Liver (tissue), 9 donors: ENCODE results near the gene EFCAB12. TPM values are rescaled to one million over a fixed set of nuclear protein-coding genes. Genes with fewer than 3 reads are reported as not detected.
"Not testable (repeated sequence)": the region's sequence is repeated elsewhere in the genome, so short reads cannot be mapped to it uniquely, and the experiment has no call there.

Experiments
- DNase-seq: peaks from one replicate; pipeline ENCODE4 v3.0.0-alpha.2; 2017; ENCODE audit warnings: low spot score
- H3K27ac ChIP-seq, 2 donors: one replicate each; pipeline ENCODE4 v1.7.0; 2013; ENCODE audit warnings: inconsistent platforms in 2 of 2, low read length in 2 of 2, control low read depth in 1 of 2, low read depth in 1 of 2, mild to moderate bottlenecking in 1 of 2
- H3K27me3 ChIP-seq, 4 donors: one replicate each; pipeline versions ENCODE4 v1.6.1 to v1.7.0; 2013; ENCODE audit warnings: low read length in 3 of 4, inconsistent platforms in 1 of 4, mild to moderate bottlenecking in 1 of 4, moderate library complexity in 1 of 4; ENCODE audit not compliant: control insufficient read depth in 4 of 4, insufficient read depth in 4 of 4
- H3K36me3 ChIP-seq, 4 donors: one replicate each; pipeline versions ENCODE4 v1.6.1 to v1.7.0; 2013; ENCODE audit warnings: low read length in 3 of 4, mild to moderate bottlenecking in 3 of 4, low read depth in 1 of 4, moderate library complexity in 1 of 4; ENCODE audit not compliant: control insufficient read depth in 4 of 4, insufficient read depth in 3 of 4
- H3K4me1 ChIP-seq, 4 donors: one replicate each; pipeline versions ENCODE4 v1.6.1 to v1.7.0; 2013; ENCODE audit warnings: low read length in 3 of 4, mild to moderate bottlenecking in 3 of 4, moderate library complexity in 1 of 4; ENCODE audit not compliant: control insufficient read depth in 4 of 4, insufficient read depth in 4 of 4
- H3K4me3 ChIP-seq, 3 donors: one replicate each; pipeline versions ENCODE4 v1.6.1 to v1.7.0; 2013; ENCODE audit warnings: low read length in 3 of 3, control low read depth in 1 of 3, low read depth in 1 of 3, mild to moderate bottlenecking in 1 of 3
- H3K9ac ChIP-seq, 2 donors: one replicate each; pipeline ENCODE4 v1.7.0; 2013; ENCODE audit warnings: low read length in 2 of 2, mild to moderate bottlenecking in 2 of 2, moderate library complexity in 2 of 2, control low read depth in 1 of 2, low read depth in 1 of 2
- H3K9me3 ChIP-seq, 4 donors: one replicate each; pipeline versions ENCODE4 v1.6.1 to v1.7.0; 2013; ENCODE audit warnings: low read length in 3 of 4; ENCODE audit not compliant: control insufficient read depth in 4 of 4
- EGR1 ChIP-seq, 2 donors: IDR thresholded peaks; 2 replicates each; pipeline ENCODE4 v1.6.1; 2016 to 2018; ENCODE audit warnings: antibody characterized with exemption in 2 of 2, low read depth in 2 of 2
- FOXA1 ChIP-seq: IDR thresholded peaks from 2 replicates; pipeline ENCODE4 v1.6.1; 2016; ENCODE audit warnings: antibody characterized with exemption
- FOXA2 ChIP-seq: IDR thresholded peaks from 2 replicates; pipeline ENCODE4 v1.6.1; 2016; ENCODE audit warnings: antibody characterized with exemption
- HNF4A ChIP-seq, 2 donors: conservative IDR thresholded peaks; 2 replicates each; pipeline ENCODE4 v1.6.1; 2016; ENCODE audit warnings: antibody characterized with exemption in 2 of 2, mild to moderate bottlenecking in 2 of 2
- HNF4G ChIP-seq: IDR thresholded peaks from 2 replicates; pipeline ENCODE4 v1.6.1; 2016; ENCODE audit warnings: antibody characterized with exemption
- JUND ChIP-seq, 2 donors: IDR thresholded peaks; 2 replicates each; pipeline ENCODE4 v1.6.1; 2016; ENCODE audit warnings: antibody characterized with exemption in 2 of 2
- NR2F2 ChIP-seq: IDR thresholded peaks from 2 replicates; pipeline ENCODE4 v1.6.1; 2016; ENCODE audit warnings: antibody characterized with exemption
- RAD21 ChIP-seq, 2 donors: IDR thresholded peaks; 2 replicates each; pipeline ENCODE4 v1.6.1; 2016; ENCODE audit warnings: antibody characterized with exemption in 2 of 2, mild to moderate bottlenecking in 2 of 2
- SP1 ChIP-seq: IDR thresholded peaks from 2 replicates; pipeline ENCODE4 v1.6.1; 2018; ENCODE audit warnings: antibody characterized with exemption, mild to moderate bottlenecking
- WGBS: extraction: QIAGEN DNeasy Blood & Tissue Kit; methylation state at CpG from one replicate; pipeline ENCODE4 v1.1.7; 2013; 5-methylcytosine and 5-hydroxymethylcytosine counted together
- polyA plus RNA-seq, 2 donors: library from polyadenylated mRNA; stranded (reverse) in 1 of 2; unstranded in 1 of 2; fragments of 200-250 nt in 1 of 2; fragments of >200 nt in 1 of 2; fragmentation: Nextera tagmentation in 1 of 2; extraction: Ambion mirVana in 1 of 2; gene quantifications; one replicate each; pipeline versions ENCODE4 v1.2.1 to v1.2.3, GENCODE V29; 2013 to 2015
- total RNA-seq, 2 donors: library from RNA; depleted of rRNA; stranded (reverse); fragments of >200 nt; gene quantifications; one replicate each; pipeline ENCODE4 v1.2.3, GENCODE V29; 2014
- TF ChIP-seq, protein P1 (sequence below): IDR thresholded peaks from 2 replicates; pipeline ENCODE4 v1.6.1; 2016; ENCODE audit warnings: antibody characterized with exemption, mild to moderate bottlenecking
- TF ChIP-seq, protein P2 (sequence below): IDR thresholded peaks from 2 replicates; pipeline ENCODE4 v1.6.1; 2016; ENCODE audit warnings: antibody characterized with exemption
- TF ChIP-seq, protein P3 (sequence below): IDR thresholded peaks from 2 replicates; pipeline ENCODE4 v1.6.1; 2016; ENCODE audit warnings: antibody characterized with exemption
- donor health status: healthy.
- donor health status: healthy.
- donor health status: healthy.
- donor health status: healthy.
- donor health status: healthy.

The EFCAB12 gene
- total and polyA plus RNA-seq, 4 donors: 0.37 to 2.4 (median 0.65) TPM

DNA sequence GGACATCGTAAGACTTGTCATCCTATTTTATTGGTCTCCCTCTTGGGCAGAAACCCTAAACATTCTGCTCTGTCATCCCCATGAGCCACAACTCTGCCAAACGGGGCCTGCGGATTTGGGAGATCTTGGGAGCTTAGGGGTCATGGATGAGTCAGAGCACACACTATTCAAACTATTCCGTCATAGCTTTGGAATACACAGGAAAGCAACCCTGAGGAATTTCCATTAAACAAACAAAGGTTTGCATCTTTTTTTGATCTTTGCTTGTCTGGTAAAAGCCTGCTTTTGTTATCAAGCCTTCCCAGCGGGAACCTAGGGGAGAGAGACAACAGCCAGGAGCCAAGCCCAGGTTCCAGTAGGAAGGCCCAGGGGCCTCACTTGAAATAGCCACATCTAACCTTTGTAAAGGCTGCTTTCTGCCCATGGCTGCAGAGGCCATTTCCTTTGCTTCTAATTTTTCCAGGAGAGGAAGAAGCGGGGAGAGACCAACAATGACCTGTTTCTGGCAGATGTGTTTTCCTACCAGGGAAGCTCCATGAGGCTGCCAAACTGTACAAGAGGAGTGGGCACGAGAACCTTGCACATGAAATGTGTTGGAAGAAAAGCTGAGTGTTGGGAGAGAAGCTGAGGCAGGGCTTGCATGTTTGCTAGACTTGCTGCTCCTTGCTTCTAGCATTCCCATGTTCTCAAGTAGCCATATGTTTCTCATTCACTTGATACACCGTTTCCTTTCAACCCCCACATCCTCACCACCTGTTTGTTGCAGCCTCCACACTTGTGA lies 39.5 kb downstream of the EFCAB12 start:
- H3K36me3 ChIP-seq: peaks cover 3 to 30% (median 17%) of the 10 kb centered on the region in 4 donors

DNA sequence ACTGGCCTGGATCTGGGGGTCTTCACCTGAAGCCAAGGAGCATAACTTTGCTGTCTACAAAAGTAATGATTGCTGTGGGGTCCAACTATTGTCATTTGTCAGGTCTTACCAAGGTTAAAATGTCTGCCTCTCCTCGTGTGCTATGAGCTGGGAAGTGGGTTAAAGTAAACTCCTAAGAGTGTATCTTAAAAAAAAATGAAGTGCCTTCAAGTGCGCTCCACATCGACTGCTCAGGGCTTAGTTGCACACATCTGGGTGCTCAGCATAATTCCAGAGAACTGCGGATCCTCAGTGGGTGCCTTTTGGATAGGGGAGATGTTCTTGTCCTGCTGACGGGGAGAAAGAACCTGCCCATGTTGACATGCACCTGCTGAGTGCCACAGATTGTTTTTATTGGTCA lies 40.9 kb downstream of the EFCAB12 start:
- Histone ChIP-seq H3K4me1 (no peaks in the 10 kb centered on the region), H3K4me3 (no peak overlapping the region), H3K36me3 (peaks cover 3 to 22% (median 15%) of the 10 kb centered on the region in 4 donors), H3K9me3 (no peaks in the 10 kb centered on the region), H3K27me3 (no peaks in the 10 kb centered on the region), H3K9ac (no peak overlapping the region), H3K27ac (no peak overlapping the region)
- no peak for DNase-seq
- TF ChIP-seq SP1: no peak
- TF ChIP-seq EGR1 (IDR thresholded peaks at IDR 0.05; ENCODE audit: low read depth in 2 of 2): no peak
- TF ChIP-seq RAD21 (IDR thresholded peaks at IDR 0.05): no peak
- TF ChIP-seq, protein P1, sequence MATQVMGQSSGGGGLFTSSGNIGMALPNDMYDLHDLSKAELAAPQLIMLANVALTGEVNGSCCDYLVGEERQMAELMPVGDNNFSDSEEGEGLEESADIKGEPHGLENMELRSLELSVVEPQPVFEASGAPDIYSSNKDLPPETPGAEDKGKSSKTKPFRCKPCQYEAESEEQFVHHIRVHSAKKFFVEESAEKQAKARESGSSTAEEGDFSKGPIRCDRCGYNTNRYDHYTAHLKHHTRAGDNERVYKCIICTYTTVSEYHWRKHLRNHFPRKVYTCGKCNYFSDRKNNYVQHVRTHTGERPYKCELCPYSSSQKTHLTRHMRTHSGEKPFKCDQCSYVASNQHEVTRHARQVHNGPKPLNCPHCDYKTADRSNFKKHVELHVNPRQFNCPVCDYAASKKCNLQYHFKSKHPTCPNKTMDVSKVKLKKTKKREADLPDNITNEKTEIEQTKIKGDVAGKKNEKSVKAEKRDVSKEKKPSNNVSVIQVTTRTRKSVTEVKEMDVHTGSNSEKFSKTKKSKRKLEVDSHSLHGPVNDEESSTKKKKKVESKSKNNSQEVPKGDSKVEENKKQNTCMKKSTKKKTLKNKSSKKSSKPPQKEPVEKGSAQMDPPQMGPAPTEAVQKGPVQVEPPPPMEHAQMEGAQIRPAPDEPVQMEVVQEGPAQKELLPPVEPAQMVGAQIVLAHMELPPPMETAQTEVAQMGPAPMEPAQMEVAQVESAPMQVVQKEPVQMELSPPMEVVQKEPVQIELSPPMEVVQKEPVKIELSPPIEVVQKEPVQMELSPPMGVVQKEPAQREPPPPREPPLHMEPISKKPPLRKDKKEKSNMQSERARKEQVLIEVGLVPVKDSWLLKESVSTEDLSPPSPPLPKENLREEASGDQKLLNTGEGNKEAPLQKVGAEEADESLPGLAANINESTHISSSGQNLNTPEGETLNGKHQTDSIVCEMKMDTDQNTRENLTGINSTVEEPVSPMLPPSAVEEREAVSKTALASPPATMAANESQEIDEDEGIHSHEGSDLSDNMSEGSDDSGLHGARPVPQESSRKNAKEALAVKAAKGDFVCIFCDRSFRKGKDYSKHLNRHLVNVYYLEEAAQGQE: no peak
- no peak for TF ChIP-seq NR2F2
- TF ChIP-seq, protein P2, sequence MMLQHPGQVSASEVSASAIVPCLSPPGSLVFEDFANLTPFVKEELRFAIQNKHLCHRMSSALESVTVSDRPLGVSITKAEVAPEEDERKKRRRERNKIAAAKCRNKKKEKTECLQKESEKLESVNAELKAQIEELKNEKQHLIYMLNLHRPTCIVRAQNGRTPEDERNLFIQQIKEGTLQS: no peak
- TF ChIP-seq JUND (IDR thresholded peaks at IDR 0.05): no peak
- TF ChIP-seq FOXA2: no peak
- WGBS: 96% methylated on average over 5 of the region's 5 CpGs

More for the DNA sequence above, 39.5 kb downstream of the EFCAB12 start:
- H3K27me3 ChIP-seq, H3K4me1 ChIP-seq, H3K9me3 ChIP-seq, H3K9ac ChIP-seq, DNase-seq, H3K4me3 ChIP-seq: not testable (repeated sequence)
- TF ChIP-seq JUND (IDR thresholded peaks at IDR 0.05): peak in 1 of 2 donors; percentile 39
- H3K27ac ChIP-seq: peak overlapping the region; percentile 28 to 44
- 78% methylated on average over 8 of the region's 8 CpGs for WGBS

DNA sequence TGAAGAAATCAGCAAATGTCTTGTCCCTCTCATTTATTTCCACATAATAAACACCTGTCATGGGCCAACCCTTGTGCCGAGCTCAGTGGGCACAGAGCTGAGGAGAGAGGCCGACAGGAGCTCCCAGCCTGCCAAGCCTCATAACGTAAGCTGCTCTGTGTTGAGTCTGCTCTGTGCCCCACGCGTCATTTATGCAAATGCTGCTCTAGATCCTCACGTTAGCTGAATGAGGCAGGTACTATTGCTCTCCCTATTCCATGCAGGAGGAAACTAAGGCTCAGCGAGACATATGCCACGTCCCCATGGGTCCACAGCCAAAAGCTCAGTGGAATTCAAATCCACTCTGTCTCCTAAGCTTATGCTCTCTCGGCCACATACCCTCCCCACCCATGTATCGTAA lies 41.5 kb downstream of the EFCAB12 start:
- Histone ChIP-seq H3K4me1 (no peaks in the 10 kb centered on the region), H3K9me3 (no peaks in the 10 kb centered on the region), H3K36me3 (peaks cover 3 to 18% (median 13%) of the 10 kb centered on the region in 4 donors), H3K27ac (no peak overlapping the region), H3K4me3 (no peak overlapping the region), H3K27me3 (no peaks in the 10 kb centered on the region), H3K9ac (no peak overlapping the region)
- WGBS: 98% methylated on average over 10 of the region's 10 CpGs
- DNase-seq: no peak
- TF ChIP-seq, protein P1: no peak
- TF ChIP-seq, protein P2: no peak
- TF ChIP-seq, protein P3, sequence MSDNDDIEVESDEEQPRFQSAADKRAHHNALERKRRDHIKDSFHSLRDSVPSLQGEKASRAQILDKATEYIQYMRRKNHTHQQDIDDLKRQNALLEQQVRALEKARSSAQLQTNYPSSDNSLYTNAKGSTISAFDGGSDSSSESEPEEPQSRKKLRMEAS: no peak
- TF ChIP-seq EGR1 (IDR thresholded peaks at IDR 0.05; ENCODE audit: low read depth in 2 of 2) (no peak), HNF4G (no peak), FOXA1 (no peak), HNF4A (conservative IDR thresholded peaks at IDR 0.05) (no peak), JUND (IDR thresholded peaks at IDR 0.05) (no peak)

DNA sequence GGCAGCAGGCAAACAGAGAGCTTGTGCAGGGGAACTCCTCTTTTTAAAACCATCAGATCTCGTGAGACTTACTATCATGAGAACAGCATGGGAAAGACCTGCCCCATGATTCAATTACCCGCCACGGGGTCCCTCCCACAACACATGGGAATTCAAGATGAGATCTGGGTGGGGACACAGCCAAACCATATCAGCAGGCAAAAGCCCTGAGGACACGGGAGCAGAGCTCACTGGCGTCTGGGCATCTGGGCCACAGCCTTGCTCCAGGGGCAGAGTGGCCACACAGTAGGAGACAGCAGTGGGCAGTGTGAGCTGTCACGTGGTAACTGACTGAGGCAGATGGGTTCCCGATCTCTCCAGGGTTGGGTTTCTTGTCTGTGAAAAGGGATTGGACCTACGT lies 42.9 kb downstream of the EFCAB12 start:
- not testable (repeated sequence) for H3K27ac ChIP-seq, H3K9ac ChIP-seq, H3K4me1 ChIP-seq, H3K27me3 ChIP-seq, H3K4me3 ChIP-seq, H3K9me3 ChIP-seq
- H3K36me3 ChIP-seq: peaks cover 3 to 14% (median 10%) of the 10 kb centered on the region in 4 donors
- WGBS: 89% methylated on average over 8 of the region's 8 CpGs
- DNase-seq: peak; percentile 37
